H1 (cell line): ENCODE measurements around the gene ATP8B3. TPM values are rescaled to one million over a fixed set of nuclear protein-coding genes. Genes with fewer than 3 reads are reported as not detected.

Experiments used
- ASH2L ChIP-seq: fragments of 200-600, 300-600 bp; sonication (generic); IDR thresholded peaks from one replicate; pipeline ENCODE4 v1.7.1; 2017; ENCODE audit warnings: low read length
- CBX5 ChIP-seq: fragments of 300-800, 300-1000 bp; sonication (generic); IDR thresholded peaks from 2 replicates; pipeline ENCODE4 v1.7.1; 2016; ENCODE audit warnings: antibody characterized with exemption, low read length, low read depth
- CREB1 ChIP-seq: IDR thresholded peaks from 2 replicates; pipeline ENCODE4 v1.6.1; 2012; ENCODE audit warnings: inconsistent platforms
- CTBP2 ChIP-seq: IDR thresholded peaks from 2 replicates; pipeline ENCODE4 v1.7.0; 2011; ENCODE audit warnings: borderline replicate concordance, mild to moderate bottlenecking, moderate library complexity, mixed read lengths, low read length; ENCODE audit not compliant: insufficient read depth, insufficient read length
- CTCF ChIP-seq, 3 experiments: IDR thresholded peaks; 1 replicate in 2 of 3; 2 replicates in 1 of 3; pipeline versions ENCODE4 v1.5.1 to v1.6.1; 2011; ENCODE audit warnings: low read length in 3 of 3, mild to moderate bottlenecking in 3 of 3, inconsistent platforms in 2 of 3, low read depth in 1 of 3, moderate library complexity in 1 of 3; ENCODE audit not compliant: insufficient read depth in 1 of 3; ENCODE audit errors: control extremely low read depth in 1 of 3
- POU5F1 ChIP-seq: IDR thresholded peaks from 2 replicates; pipeline ENCODE4 v1.6.1; 2011; ENCODE audit warnings: low read depth, mild to moderate bottlenecking, low read length, moderate library complexity
- RNF2 ChIP-seq: fragments of 200-900, 300-1000 bp; sonication (generic); IDR thresholded peaks from 2 replicates; pipeline ENCODE4 v1.7.1; 2016; ENCODE audit warnings: borderline replicate concordance, low read depth, mild to moderate bottlenecking, antibody characterized with exemption, low read length; ENCODE audit not compliant: poor library complexity, severe bottlenecking; ENCODE audit errors: missing control alignments
- polyA plus RNA-seq, 7 experiments: library from polyadenylated mRNA; depleted of rRNA in 3 of 7; stranded (reverse) in 5 of 7; unstranded in 2 of 7; fragments of >200 nt in 5 of 7; fragments of 200-250 nt in 2 of 7; gene quantifications; 1 replicate in 5 of 7; 2 replicates in 1 of 7; 4 replicates in 1 of 7; pipeline versions ENCODE4 v1.2.1 to v1.2.3, GENCODE V29; 2011 to 2013; ENCODE audit warnings: missing spikeins in 2 of 7, mixed read lengths in 2 of 7
- total RNA-seq: library from RNA; stranded (reverse); fragmentation: NEBNext Ultra II Directional; extraction: Animal tissue kit (Norgen Biotek cat#: 25700); gene quantifications from 2 replicates; pipeline ENCODE4 v1.2.1, GENCODE V29; 2021

The ATP8B3 gene
- total and polyA plus RNA-seq, 2 of the 8 experiments (the other 6 are each of a cell fraction or from before 2014, with no cell fraction given): 4.1 to 9.3 TPM

DNA sequence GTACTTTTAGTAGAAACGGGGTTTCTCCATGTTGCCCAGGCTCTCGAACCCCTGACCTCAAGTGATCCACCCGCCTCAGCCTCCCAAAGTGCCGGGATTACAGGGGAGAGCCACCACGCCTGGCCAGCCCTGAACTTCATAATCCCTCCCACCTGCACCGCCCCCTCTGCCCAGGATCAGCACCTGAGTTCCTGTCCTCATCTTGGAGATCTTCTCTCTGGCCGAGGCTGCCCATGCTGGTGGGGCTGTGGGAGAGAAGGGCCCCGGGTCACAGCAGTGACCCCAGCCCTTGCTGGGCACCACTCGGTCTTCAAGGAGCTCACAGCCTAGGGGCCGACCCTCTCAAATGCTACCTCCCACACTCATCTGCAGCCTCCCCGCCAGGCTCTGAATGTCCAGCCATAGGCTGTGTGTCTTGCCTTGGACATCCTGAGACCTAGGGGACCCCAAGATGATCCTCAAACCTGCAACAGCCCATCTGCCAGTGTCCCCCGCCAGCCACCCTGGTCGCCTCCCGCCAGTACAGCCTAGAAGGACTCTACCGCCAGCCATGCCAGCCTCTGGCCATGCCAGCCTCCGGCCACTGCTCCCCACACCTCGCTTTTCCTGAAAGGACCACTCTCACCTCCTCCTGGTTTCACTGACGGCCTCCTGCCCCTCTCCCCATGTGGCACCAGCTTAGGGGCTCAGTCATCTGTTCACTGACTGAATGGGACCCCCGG lies 1.5 kb downstream of the ATP8B3 start (continued):
- TF ChIP-seq CTCF (IDR thresholded peaks at IDR 0.05; ENCODE audit: control extremely low read depth in 1 of 3, insufficient read depth in 1 of 3, low read depth in 1 of 3, low read length in 3 of 3) (no peak), ASH2L (no peak), CREB1 (no peak), CBX5 (no peak), POU5F1 (no peak), CTBP2 (no peak), RNF2 (no peak)
